IPS-11a (cell line): Measurements from ENCODE around the gene THRB.
"Not testable (repeated sequence)": the region's sequence is repeated elsewhere in the genome, so short reads cannot be mapped to it uniquely, and the experiment has no call there.

Source experiments
- H3K4me3 ChIP-seq: one replicate; pipeline ENCODE4 v1.5.1; 2013; ENCODE audit warnings: low read depth, low read length, control low read depth

THRB gene

GRCh38 chr3:24410860-24411259, 83.8 kb downstream of the THRB start:
- H3K4me3 ChIP-seq: no peak overlapping the region

DNA sequence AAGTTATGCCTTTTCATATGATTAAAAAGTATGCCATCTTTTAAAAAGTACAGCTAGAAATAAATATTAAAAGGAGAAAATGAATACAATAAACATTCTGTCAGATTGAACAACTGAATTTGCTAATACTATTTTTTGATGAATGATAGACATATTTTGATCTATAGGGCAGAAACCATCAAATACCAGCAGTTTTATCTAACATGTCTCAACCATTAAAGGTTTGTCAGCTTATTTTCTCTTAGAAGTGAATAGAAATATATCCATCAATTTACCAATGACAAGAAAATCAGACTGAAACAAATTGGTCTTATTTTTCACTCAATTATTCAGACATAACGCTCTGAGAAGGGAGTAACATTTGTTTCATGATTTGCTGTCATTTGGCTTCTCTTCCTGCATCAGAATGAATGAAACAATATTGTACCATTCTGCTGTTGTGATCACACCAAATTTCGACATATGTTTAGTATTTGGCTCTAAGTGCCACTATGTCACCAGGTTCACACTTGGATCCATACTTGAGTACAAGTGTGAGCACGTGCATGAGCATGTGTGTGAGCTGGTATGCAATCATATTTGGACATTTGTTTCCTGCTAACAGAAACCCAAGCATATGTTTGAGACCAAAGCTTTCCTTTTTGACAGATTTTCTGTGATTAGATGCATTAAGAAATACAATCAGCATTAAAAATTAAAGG, 86.5 kb downstream of the THRB start:
- no peak overlapping the region for H3K4me3 ChIP-seq

DNA sequence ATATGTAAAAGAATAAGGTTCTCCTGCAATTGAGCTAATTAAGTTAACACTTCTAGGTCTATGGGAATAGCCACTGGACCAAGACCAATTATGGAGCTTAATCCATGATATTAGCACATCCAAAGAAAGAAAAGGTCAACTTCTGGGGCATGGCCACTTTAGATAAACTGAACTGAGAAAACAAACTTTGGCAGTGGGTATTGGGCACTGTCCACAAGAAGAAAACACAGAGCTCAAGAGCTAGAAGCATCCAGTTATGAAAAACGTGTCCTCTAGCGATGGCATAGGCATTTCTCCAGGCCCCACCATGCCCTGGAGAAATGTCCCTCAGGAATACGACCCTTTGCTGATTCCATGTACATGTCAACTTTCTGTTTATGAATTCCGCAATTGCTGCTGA, 87.8 kb downstream of the THRB start:
- H3K4me3 ChIP-seq: no peak overlapping the region

DNA sequence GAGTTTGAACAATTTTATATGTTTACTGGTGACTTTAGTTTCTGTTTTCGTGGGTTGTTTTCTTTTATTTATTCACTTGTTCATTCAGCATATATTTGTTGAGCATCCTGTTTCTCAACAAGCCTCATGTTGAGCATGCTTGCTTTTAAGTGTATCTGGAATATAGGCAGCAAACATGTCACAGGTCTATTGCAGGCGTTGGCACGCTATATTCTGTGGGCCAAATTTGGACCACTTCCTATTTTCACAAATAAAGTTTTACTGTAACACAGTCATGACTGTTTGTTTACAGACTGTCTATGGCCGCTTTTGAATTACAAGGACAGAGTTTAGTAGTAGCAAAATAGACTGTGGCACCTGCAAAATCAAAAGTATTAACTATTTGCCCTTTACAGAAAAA, 89.6 kb downstream of the THRB start:
- H3K4me3 ChIP-seq: no peak overlapping the region

DNA sequence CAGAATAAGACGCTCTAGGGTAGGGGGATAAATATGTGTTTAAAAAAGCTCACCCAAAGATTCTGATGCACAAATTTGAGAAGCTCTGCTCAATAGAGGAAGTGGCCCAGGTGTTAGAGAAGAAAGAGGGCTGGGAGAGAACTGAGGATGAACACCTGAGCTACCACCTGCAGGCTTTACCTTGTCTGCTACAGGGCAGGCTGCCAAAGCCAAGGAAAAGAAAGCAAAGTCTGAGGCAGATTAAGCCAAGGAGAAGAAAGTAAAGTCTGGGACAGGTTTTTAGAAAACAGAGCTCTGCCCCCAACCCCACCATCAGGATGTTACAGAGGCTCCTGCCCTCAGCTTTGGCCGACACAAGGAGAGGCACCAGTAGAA, 92.9 kb downstream of the THRB start:
- no peak overlapping the region for H3K4me3 ChIP-seq

- H3K4me3 ChIP-seq: no peak overlapping the region
These were observed 93.4 kb downstream of the THRB start for GRCh38 chr3:24401090-24401810.

DNA sequence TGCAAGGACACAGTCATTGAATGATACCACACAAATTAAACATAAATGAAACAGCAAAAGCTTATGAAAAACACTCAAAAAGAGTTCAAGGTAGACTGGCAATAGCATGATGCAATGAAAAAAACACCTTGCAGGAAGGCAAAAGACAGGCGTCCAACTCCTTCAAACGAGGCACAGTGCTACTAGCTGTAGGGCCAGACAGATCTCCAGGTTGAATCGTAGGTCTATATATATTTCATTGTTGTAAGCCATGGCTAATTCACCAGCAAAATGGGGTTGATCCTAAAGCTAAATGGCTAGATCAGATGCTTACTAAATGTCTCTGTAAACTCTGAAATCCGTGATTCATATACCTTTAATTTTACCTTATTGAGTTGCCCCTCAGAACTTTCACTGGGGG, 94.2 kb downstream of the THRB start:
- no peak overlapping the region for H3K4me3 ChIP-seq

DNA sequence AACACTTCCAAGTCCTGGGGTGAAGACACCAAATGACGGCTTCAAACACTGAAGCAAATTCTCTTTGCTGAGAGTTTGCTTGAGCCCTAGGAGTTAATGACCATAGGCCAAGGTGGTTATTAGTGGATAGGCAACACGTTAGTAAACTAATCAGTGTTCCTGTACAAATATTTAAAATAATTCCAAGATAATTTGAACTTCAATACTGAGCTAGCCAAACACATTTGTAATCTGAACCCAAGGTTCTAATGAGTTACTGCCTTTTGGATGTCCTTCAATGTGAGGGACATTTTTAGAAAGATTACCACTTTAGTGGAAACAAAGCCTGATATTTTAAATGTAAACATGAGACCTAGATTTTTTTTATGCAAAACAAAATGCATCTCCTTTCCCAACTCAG, 94.6 kb downstream of the THRB start:
- no peak overlapping the region for H3K4me3 ChIP-seq

DNA sequence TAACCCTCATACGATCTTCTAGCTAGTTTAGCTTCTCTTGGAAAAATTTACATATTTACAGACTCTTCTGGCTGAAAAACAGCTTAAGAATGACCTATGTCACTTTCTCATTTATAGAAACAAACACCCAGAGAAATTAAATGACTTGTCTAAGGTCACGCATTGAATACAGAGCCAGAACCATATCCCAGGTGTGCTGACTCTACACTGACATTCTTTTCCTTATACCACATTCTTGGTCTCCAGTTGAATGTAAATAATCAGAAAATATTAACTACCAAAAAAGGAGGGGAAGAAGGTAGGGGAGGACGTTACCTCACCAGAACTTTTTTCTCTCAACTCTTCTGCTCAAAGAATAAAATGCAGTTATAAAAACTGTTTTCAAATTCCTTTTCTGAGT, 95.0 kb downstream of the THRB start:
- no peak overlapping the region for H3K4me3 ChIP-seq

DNA sequence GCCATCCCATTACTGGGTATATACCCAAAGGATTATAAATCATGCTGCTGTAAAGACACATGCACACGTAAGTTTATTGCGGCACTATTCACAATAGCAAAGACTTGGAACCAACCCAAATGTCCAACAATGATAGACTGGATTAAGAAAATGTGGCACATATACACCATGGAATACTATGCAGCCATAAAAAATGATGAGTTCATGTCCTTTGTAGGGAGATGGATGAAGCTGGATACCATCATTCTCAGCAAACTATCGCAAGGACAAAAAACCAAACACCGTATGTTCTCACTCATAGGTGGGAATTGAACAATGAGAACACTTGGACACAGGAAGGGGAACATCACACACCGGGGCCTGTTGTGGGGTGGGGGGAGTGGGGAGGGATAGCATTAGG, 95.9 kb downstream of the THRB start:
- H3K4me3 ChIP-seq: not testable (repeated sequence)

DNA sequence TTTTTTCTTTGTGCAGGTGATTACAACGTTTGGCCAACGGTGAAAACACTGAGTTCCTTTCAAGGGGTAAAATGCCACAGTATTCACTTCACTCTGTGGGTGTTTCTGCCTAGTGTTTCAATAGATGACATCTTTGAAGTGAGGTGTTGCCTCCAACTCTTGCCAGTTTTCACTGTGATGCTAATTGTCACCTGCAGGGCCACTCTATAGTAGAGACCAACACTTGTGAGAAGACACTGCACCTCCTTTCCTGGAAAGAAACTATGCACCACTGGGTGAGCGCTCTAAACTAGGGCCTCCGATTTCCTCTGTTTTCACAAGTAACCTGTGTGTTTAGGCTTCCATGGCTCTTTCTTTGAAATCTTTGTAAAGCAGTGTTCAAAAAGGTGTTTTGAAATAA, 98.3 kb downstream of the THRB start:
- H3K4me3 ChIP-seq: no peak overlapping the region

GRCh38 chr3:24394754-24395153, 99.9 kb downstream of the THRB start:
- H3K4me3 ChIP-seq: no peak overlapping the region

GRCh38 chr3:24393316-24393715, 101.3 kb downstream of the THRB start:
- H3K4me3 ChIP-seq: no peak overlapping the region

GRCh38 chr3:24390169-24391130, 104.2 kb downstream of the THRB start:
- H3K4me3 ChIP-seq: no peak overlapping the region

DNA sequence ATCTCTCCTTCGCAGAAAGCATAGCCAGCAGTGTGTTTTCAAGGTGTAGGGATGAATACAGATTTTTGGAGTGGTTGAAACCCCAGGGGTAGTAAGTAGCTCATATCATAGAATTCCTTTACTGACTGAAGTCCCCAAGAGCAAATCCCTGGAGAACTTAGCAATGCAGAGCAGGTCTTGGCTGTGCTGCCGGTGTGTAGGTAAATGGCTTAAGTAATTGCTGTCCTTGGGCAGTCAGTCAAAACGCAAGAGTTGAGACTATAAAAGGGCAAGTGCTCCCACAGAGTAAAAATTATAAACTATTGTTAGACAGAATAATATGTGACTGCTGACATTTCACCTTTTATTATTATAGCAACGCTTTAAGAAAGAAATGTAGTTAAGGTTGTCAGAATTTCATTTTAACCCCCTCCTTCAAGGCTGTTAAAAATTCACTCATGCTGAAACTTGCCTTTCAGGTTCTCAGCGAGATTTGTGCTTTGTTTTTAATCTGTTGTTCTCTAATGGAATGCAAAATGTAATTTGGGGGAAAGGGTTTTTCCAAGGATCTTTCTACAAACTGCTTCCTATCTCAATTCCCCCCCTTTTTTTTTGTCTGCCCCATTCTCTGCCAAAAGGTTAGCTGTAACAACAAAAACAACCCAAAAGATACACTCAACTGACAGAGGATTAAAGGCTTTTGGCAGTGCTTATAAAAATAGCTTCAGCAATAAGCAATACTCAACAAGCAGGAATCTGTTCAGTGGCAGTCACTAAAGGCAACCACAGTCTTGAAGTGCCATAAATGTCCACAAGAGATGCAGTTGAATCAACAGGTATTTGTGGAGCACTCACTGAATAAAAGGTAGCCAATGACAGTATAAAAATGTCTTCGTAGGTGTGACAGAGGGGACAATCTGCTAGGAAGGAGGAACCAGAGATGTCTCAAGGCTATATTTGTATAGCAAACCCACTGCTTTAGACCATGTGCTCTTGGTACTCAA, 105.3 kb downstream of the THRB start:
- no peak overlapping the region for H3K4me3 ChIP-seq

DNA sequence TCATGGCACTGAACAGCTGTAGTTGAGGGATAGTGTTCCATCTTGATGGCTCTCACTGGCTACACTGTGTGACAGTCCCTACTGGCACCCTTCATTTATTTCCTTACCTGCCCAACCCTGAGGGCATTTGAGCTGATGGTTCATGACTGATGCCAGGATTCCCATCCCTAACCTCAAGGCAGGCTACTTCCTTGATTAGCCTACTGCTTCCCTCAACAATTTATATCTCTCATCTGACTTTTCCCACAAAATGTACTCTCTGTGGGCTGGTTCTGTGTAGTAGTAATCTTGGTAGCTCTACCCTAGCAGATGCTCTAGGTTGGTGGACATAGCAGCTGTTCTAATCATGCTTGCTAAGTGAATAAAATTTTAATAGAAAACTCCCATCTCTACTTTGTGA, 106.0 kb downstream of the THRB start:
- no peak overlapping the region for H3K4me3 ChIP-seq

DNA sequence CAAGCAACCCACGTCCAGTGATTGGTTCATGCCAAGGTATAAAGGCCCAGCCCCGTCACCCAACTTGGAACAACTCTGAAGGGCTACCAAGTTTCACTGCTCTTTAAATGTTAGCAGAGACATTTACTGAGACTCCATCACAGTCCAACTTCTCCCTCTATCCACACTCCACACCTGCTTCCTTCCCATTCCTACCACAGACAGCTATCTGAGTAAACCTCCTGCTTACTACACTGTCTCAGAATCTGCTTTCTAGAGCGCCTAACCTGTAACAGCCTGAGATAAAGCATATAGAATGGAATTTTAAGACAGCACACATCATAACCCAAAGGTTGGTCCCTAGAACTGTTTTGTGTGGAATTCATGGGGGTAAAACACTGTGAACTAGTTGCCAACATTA, 106.5 kb downstream of the THRB start:
- H3K4me3 ChIP-seq: no peak overlapping the region

DNA sequence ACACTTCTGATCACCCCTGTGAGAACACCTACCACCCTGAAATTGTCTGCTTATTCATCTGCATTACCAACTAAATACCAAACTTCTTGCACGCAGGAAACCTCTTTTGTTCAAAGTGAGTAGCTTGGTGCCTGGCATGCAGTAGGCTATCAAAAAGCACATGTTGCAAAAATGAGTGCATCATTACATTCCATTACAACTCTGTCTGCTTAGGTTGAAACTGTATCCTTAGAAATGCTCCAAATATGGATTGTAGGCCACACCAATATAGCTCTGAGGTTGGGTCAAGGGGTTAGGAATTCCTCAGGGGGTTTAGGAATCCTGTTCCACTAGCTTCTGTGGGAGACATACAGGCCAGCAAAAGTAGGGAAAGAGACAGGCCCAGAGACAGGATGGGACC, 107.2 kb downstream of the THRB start:
- no peak overlapping the region for H3K4me3 ChIP-seq

DNA sequence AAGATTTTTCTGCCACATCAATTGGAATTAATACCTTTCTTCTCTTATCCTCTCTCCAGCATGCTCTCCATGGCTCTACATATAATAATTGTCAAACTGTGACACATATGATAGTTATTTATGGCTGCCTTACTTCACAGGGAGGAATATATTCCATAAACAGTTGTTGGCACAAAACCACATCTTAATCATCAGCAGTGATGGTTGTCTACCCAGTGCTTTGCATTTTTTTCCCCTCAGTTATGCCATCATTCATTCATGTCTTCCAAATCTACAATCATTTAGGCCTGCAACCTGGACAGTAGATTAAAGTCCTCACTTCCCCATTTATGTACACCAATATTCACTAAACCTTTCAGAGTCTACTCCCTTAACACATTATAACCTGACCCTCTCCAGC, 107.7 kb downstream of the THRB start:
- H3K4me3 ChIP-seq: no peak overlapping the region

DNA sequence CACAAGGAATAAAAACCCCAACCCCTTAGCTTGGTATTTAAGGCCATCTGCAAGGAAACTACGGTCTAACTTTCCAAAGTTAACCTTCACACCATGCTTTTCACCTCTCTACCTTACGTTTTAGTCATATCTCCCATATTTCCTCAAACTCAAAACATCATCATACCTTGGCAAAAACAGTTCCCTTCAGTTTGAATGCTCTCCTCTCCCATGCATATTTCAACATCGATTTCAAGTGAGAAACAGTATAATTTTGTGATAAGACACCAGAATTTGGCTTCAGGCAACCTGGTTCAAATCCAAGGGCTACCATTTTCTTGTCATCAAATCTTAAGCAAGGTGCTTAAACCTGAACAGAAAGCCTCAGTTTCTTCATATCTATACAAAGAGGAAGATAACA, 108.2 kb downstream of the THRB start:
- no peak overlapping the region for H3K4me3 ChIP-seq
